ENCODE data around the gene ASTN2. TPM values are rescaled to one million over a fixed set of nuclear protein-coding genes. Genes with fewer than 3 reads are reported as not detected.

Gene ASTN2
- polyA plus RNA-seq, 1 experiment: 6.6 TPM

DNA sequence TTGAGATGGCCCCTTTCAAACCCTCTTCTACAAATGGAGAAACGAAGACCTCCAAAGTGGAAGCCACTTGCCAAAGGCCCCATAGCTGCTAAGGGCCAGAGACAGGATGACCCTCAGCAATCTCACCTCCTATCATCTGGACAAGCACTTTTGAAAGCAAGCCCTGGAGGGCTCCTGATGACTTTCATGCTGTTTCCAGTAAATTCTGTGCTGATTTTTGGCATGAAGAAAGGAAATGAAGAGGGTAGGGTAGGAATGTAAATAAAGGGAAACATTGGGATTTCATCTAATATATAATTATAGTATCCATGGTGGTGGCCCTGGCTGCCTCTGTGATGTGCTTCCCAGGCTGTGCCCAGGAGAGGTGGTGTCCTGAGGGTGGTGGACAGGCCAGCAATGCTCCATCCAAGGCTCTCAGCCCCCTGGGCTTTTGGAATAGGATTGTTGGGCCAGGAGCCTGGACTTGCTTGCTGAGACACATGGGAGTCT lies 935.8 kb downstream of the ASTN2 start:
- Histone ChIP-seq H3K27me3 (ENCODE audit: control insufficient read depth, insufficient read depth, low read length) (peaks cover 3% of the 10 kb centered on the region), H3K4me3 (ENCODE audit: low read depth, low read length) (no peak overlapping the region), H3K9me3 (ENCODE audit: control insufficient read depth, insufficient read depth, low read length) (no peaks in the 10 kb centered on the region), H3K27ac (ENCODE audit: low read depth, low read length) (no peak overlapping the region)
- TF ChIP-seq, protein P1, sequence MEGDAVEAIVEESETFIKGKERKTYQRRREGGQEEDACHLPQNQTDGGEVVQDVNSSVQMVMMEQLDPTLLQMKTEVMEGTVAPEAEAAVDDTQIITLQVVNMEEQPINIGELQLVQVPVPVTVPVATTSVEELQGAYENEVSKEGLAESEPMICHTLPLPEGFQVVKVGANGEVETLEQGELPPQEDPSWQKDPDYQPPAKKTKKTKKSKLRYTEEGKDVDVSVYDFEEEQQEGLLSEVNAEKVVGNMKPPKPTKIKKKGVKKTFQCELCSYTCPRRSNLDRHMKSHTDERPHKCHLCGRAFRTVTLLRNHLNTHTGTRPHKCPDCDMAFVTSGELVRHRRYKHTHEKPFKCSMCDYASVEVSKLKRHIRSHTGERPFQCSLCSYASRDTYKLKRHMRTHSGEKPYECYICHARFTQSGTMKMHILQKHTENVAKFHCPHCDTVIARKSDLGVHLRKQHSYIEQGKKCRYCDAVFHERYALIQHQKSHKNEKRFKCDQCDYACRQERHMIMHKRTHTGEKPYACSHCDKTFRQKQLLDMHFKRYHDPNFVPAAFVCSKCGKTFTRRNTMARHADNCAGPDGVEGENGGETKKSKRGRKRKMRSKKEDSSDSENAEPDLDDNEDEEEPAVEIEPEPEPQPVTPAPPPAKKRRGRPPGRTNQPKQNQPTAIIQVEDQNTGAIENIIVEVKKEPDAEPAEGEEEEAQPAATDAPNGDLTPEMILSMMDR (IDR thresholded peaks at IDR 0.05; ENCODE audit: low read depth, low read length): no peak
- no peak for DNase-seq (ENCODE audit: low read depth, low spot score)
- ChIA-PET CTCF (no interaction called here), POLR2A (no interaction called here)

GRCh38 chr9:116477584-116478141 lies 937.2 kb downstream of the ASTN2 start:
- H3K4me3 ChIP-seq (ENCODE audit: low read depth, low read length): no peak overlapping the region
- no peak overlapping the region for H3K27ac ChIP-seq (ENCODE audit: low read depth, low read length)
- ChIA-PET POLR2A (no interaction called here), CTCF (no interaction called here)
- TF ChIP-seq, protein P1 (IDR thresholded peaks at IDR 0.05; ENCODE audit: low read depth, low read length): no peak
- peaks cover 3% of the 10 kb centered on the region for H3K27me3 ChIP-seq (ENCODE audit: control insufficient read depth, insufficient read depth, low read length)
- DNase-seq (ENCODE audit: low read depth, low spot score): no peak
- no peaks in the 10 kb centered on the region for H3K9me3 ChIP-seq (ENCODE audit: control insufficient read depth, insufficient read depth, low read length)

GRCh38 chr9:116476935-116477381 lies 937.9 kb downstream of the ASTN2 start:
- Histone ChIP-seq H3K27me3 (ENCODE audit: control insufficient read depth, insufficient read depth, low read length) (peaks cover 3% of the 10 kb centered on the region), H3K9me3 (ENCODE audit: control insufficient read depth, insufficient read depth, low read length) (no peaks in the 10 kb centered on the region), H3K4me3 (ENCODE audit: low read depth, low read length) (no peak overlapping the region), H3K27ac (ENCODE audit: low read depth, low read length) (no peak overlapping the region)
- TF ChIP-seq, protein P1 (IDR thresholded peaks at IDR 0.05; ENCODE audit: low read depth, low read length): no peak
- ChIA-PET POLR2A (no interaction called here), CTCF (no interaction called here)
- no peak for DNase-seq (ENCODE audit: low read depth, low spot score)

GRCh38 chr9:116476002-116476401 lies 938.9 kb downstream of the ASTN2 start:
- no peaks in the 10 kb centered on the region for H3K9me3 ChIP-seq (ENCODE audit: control insufficient read depth, insufficient read depth, low read length)
- TF ChIP-seq, protein P1 (IDR thresholded peaks at IDR 0.05; ENCODE audit: low read depth, low read length): no peak
- ChIA-PET CTCF (no interaction called here), POLR2A (no interaction called here)
- H3K27ac ChIP-seq (ENCODE audit: low read depth, low read length): no peak overlapping the region
- DNase-seq (ENCODE audit: low read depth, low spot score): no peak
- no peak overlapping the region for H3K4me3 ChIP-seq (ENCODE audit: low read depth, low read length)
- peaks cover 3% of the 10 kb centered on the region for H3K27me3 ChIP-seq (ENCODE audit: control insufficient read depth, insufficient read depth, low read length)

DNA sequence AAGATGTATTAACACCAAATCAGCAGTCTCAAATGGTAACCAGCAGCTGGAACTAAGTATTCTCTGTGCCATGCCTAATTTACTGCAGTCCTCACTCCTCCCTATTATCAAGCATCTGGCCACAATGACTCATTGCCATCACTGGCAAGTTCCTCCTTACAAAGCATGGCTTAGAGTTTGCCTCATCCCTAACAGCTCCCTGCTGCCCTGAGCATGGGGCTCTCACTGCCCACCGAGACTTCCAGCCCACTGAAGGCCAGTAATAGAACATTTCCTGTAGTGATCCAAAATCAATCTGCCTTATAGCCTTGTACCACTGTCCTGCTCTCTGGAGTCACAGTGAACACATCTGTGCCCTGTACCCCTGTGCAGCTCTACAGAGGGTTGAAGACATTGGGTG lies 939.7 kb downstream of the ASTN2 start:
- H3K4me3 ChIP-seq (ENCODE audit: low read depth, low read length): no peak overlapping the region
- DNase-seq (ENCODE audit: low read depth, low spot score): no peak
- peaks cover 3% of the 10 kb centered on the region for H3K27me3 ChIP-seq (ENCODE audit: control insufficient read depth, insufficient read depth, low read length)
- no peaks in the 10 kb centered on the region for H3K9me3 ChIP-seq (ENCODE audit: control insufficient read depth, insufficient read depth, low read length)
- POLR2A ChIA-PET: no interaction called here
- TF ChIP-seq, protein P1 (IDR thresholded peaks at IDR 0.05; ENCODE audit: low read depth, low read length): no peak
- CTCF ChIA-PET: no interaction called here
- no peak overlapping the region for H3K27ac ChIP-seq (ENCODE audit: low read depth, low read length)

All from AG04450 (cell line).